ENCODE results near the gene SLC35F6. TPM values are rescaled to one million over a fixed set of nuclear protein-coding genes. Genes with fewer than 3 reads are reported as not detected.

SLC35F6 gene
- total RNA-seq, 3 donors from 2014 or later (not counting 1 experiment from before 2014, with no cell fraction given) = 30.0 to 35.6 (median 30.4) TPM

GRCh38 chr2:26720322-26721114 is 43.6 kb upstream of the SLC35F6 start:
- H3K36me3 ChIP-seq (ENCODE audit: control insufficient read depth, insufficient read depth, low read length) = no peaks in the 10 kb centered on the region
- Mint-ChIP-seq H3K4me1 (no peaks in the 10 kb centered on the region), H3K27me3 (ENCODE audit: low read depth in 2 of 2) (peaks cover 0 to 3% of the 10 kb centered on the region in 2 donors), H3K9me3 (no peaks in the 10 kb centered on the region), H3K27ac (no peak overlapping the region), H3K36me3 (no peaks in the 10 kb centered on the region), H3K4me3 (no peak overlapping the region)
- no peak for TF ChIP-seq CTCF (IDR thresholded peaks at IDR 0.05)
- no peaks in the 10 kb centered on the region for H3K9me3 ChIP-seq (ENCODE audit: control insufficient read depth, insufficient read depth, low read length)
- 84% methylated on average over 7 of the region's 7 CpGs for WGBS (ENCODE audit: insufficient coverage)
- H3K4me1 ChIP-seq (ENCODE audit: control insufficient read depth, insufficient read depth, low read length) = no peaks in the 10 kb centered on the region
- H3K4me3 ChIP-seq (ENCODE audit: low read length) = no peak overlapping the region
- H3K27me3 ChIP-seq (ENCODE audit: control insufficient read depth, insufficient read depth, low read length) = no peaks in the 10 kb centered on the region
- ATAC-seq (no peak), DNase-seq (no peak)
- intact Hi-C loops (cut with micrococcal nuclease) = no loop called here
- H3K27ac ChIP-seq (ENCODE audit: low read length) = no peak overlapping the region

- H3K4me3 ChIP-seq (ENCODE audit: low read length) = no peak overlapping the region
- Mint-ChIP-seq H3K27me3 (ENCODE audit: low read depth in 2 of 2) (peaks cover 0 to 3% of the 10 kb centered on the region in 2 donors), H3K36me3 (no peaks in the 10 kb centered on the region), H3K27ac (no peak overlapping the region), H3K9me3 (no peaks in the 10 kb centered on the region), H3K4me3 (no peak overlapping the region), H3K4me1 (no peaks in the 10 kb centered on the region)
- no peak for TF ChIP-seq CTCF (IDR thresholded peaks at IDR 0.05)
- H3K4me1 ChIP-seq (ENCODE audit: control insufficient read depth, insufficient read depth, low read length) = no peaks in the 10 kb centered on the region
- intact Hi-C loops (cut with micrococcal nuclease) = no loop called here
- H3K36me3 ChIP-seq (ENCODE audit: control insufficient read depth, insufficient read depth, low read length) = no peaks in the 10 kb centered on the region
- DNase-seq (no peak), ATAC-seq (no peak)
- no peaks in the 10 kb centered on the region for H3K27me3 ChIP-seq (ENCODE audit: control insufficient read depth, insufficient read depth, low read length)
- WGBS (ENCODE audit: insufficient coverage) = 75% methylated on average over 12 of the region's 12 CpGs
- no peaks in the 10 kb centered on the region for H3K9me3 ChIP-seq (ENCODE audit: control insufficient read depth, insufficient read depth, low read length)
- H3K27ac ChIP-seq (ENCODE audit: low read length) = no peak overlapping the region
Measured at GRCh38 chr2:26721115-26722032, 42.7 kb upstream of the SLC35F6 start.

- DNase-seq (no peak), ATAC-seq (no peak)
- H3K4me3 ChIP-seq (ENCODE audit: low read length) = no peak overlapping the region
- peaks cover 0 to 3% of the 10 kb centered on the region in 2 donors for H3K27me3 Mint-ChIP-seq (ENCODE audit: low read depth in 2 of 2)
- H3K27ac ChIP-seq (ENCODE audit: low read length) = no peak overlapping the region
- H3K4me1 ChIP-seq (ENCODE audit: control insufficient read depth, insufficient read depth, low read length) = no peaks in the 10 kb centered on the region
- H3K27me3 ChIP-seq (ENCODE audit: control insufficient read depth, insufficient read depth, low read length) = no peaks in the 10 kb centered on the region
- H3K9me3 ChIP-seq (ENCODE audit: control insufficient read depth, insufficient read depth, low read length) = no peaks in the 10 kb centered on the region
- no peaks in the 10 kb centered on the region for H3K36me3 ChIP-seq (ENCODE audit: control insufficient read depth, insufficient read depth, low read length)
- no peak for TF ChIP-seq CTCF (IDR thresholded peaks at IDR 0.05)
- 100% methylated on average over 1 of the region's 1 CpG for WGBS (ENCODE audit: insufficient coverage)
- no peaks in the 10 kb centered on the region for H3K9me3 Mint-ChIP-seq
- intact Hi-C loops (cut with micrococcal nuclease) = no loop called here
- no peak overlapping the region for H3K27ac Mint-ChIP-seq
- H3K4me3 Mint-ChIP-seq = no peak overlapping the region
- no peaks in the 10 kb centered on the region for H3K4me1 Mint-ChIP-seq
- H3K36me3 Mint-ChIP-seq = no peaks in the 10 kb centered on the region
Measured at GRCh38 chr2:26722328-26722727, 41.8 kb upstream of the SLC35F6 start.
